NCI-H2227 (cell line): ENCODE measurements around the gene LRRC23.
"Not testable (repeated sequence)": the region's sequence is repeated elsewhere in the genome, so short reads cannot be mapped to it uniquely, and the experiment has no call there.

ENCODE experiments used
- DNase-seq: peaks from one replicate; lab custom pipeline; 2025; ENCODE audit not compliant: unreplicated experiment; lab: John Stamatoyannopoulos, UW

Gene LRRC23

GRCh38 chr12:6904280-6905276, at the start of gene LRRC23:
TSS of gene LRRC23 (plus strand) at chr12:6904822. CDS start at chr12:6905634, 812 bp downstream.
- DNase-seq = peak; percentile 96

- no peak for DNase-seq
These were observed 49.3 kb upstream of the LRRC23 start for GRCh38 chr12:6855322-6855721.

- no peak for DNase-seq
These were observed 45.8 kb upstream of the LRRC23 start for GRCh38 chr12:6858799-6859198.

GRCh38 chr12:6860116-6860515, 44.5 kb upstream of the LRRC23 start:
- no peak for DNase-seq

- DNase-seq = no peak
These were observed 43.7 kb upstream of the LRRC23 start for GRCh38 chr12:6860942-6861341.

- no peak for DNase-seq
These were observed 43.2 kb upstream of the LRRC23 start for GRCh38 chr12:6861391-6861790.

GRCh38 chr12:6863033-6863432, 41.6 kb upstream of the LRRC23 start:
- no peak for DNase-seq

- no peak for DNase-seq
These were observed 40.9 kb upstream of the LRRC23 start for GRCh38 chr12:6863586-6864321.

- DNase-seq = not testable (repeated sequence)
These were observed 39.3 kb upstream of the LRRC23 start for GRCh38 chr12:6865307-6865706.

GRCh38 chr12:6866163-6866919, 38.3 kb upstream of the LRRC23 start:
- DNase-seq = peak; percentile 14

GRCh38 chr12:6866920-6867412, 37.7 kb upstream of the LRRC23 start:
- DNase-seq = no peak

- DNase-seq = peak; percentile 78
These were observed 37.0 kb upstream of the LRRC23 start, which contains the start of gene TPI1 for GRCh38 chr12:6867413-6868210. TSS of gene TPI1 (plus strand) at chr12:6867531. CDS start at chr12:6867567, 36 bp downstream.

GRCh38 chr12:6868211-6869048, 36.2 kb upstream of the LRRC23 start:
- no peak for DNase-seq

- peak; percentile 86 for DNase-seq
These were observed 35.3 kb upstream of the LRRC23 start for GRCh38 chr12:6869049-6870021.

- not testable (repeated sequence) for DNase-seq
These were observed 34.3 kb upstream of the LRRC23 start for GRCh38 chr12:6870304-6870703.

GRCh38 chr12:6871052-6871957, 33.3 kb upstream of the LRRC23 start:
- DNase-seq = peak; percentile 22
